H1 (cell line): Measurements from ENCODE around the gene KCNC2. TPM values are rescaled to one million over a fixed set of nuclear protein-coding genes. Genes with fewer than 3 reads are reported as not detected.

Source experiments
- CTCF ChIA-PET: fragments of 300-600 bp; sonication (Branson Sonifier 250); formaldehyde crosslinking; loops from one replicate; lab custom pipeline; 2021; ENCODE audit not compliant: partially characterized antibody; lab: Charles Lee
- POLR2A ChIA-PET: fragments of 300-600 bp; sonication (Branson Sonifier 250); formaldehyde crosslinking; loops from one replicate; lab custom pipeline; 2021; ENCODE audit warnings: inconsistent platforms; ENCODE audit not compliant: partially characterized antibody; lab: Charles Lee
- DNase-seq, 2 experiments: peaks; one replicate each; pipeline versions ENCODE4 v3.0.0 to v3.0.0-alpha.2; 2010 to 2022; ENCODE audit warnings: low spot score in 2 of 2, low read depth in 1 of 2, mixed read lengths in 1 of 2
- FAIRE-seq: peaks from 2 replicates; lab custom pipeline; 2011; peaks lifted over from hg19 to GRCh38; lab: Jason Lieb, UNC
- H2AFZ ChIP-seq: 2 replicates; pipeline ENCODE4 v1.8.1; 2012; ENCODE audit warnings: low read length, inconsistent platforms
- H2AK5ac ChIP-seq: 2 replicates; pipeline ENCODE4 v1.6.1; 2013; ENCODE audit warnings: low read depth, low read length
- H2BK120ac ChIP-seq: replicated peaks from 2 replicates; pipeline ENCODE3; 2013; ENCODE audit warnings: low read depth, low read length, inconsistent platforms
- H2BK12ac ChIP-seq: 2 replicates; pipeline ENCODE4 v1.6.1; 2013; ENCODE audit warnings: low read depth, low read length
- H2BK15ac ChIP-seq: 2 replicates; pipeline ENCODE4 v1.6.1; 2013; ENCODE audit warnings: low read length
- H2BK20ac ChIP-seq: 2 replicates; pipeline ENCODE4 v1.6.1; 2013; ENCODE audit warnings: low read length
- H2BK5ac ChIP-seq: 2 replicates; pipeline ENCODE4 v1.6.1; 2013; ENCODE audit warnings: low read depth, low read length
- H3K14ac ChIP-seq: 2 replicates; pipeline ENCODE4 v1.6.1; 2013; ENCODE audit warnings: inconsistent platforms; ENCODE audit not compliant: insufficient read length
- H3K18ac ChIP-seq: 2 replicates; pipeline ENCODE4 v1.6.1; 2013; ENCODE audit warnings: low read length; ENCODE audit errors: extremely low read depth
- H3K23ac ChIP-seq: 2 replicates; pipeline ENCODE4 v1.6.1; 2013; ENCODE audit warnings: inconsistent platforms; ENCODE audit not compliant: insufficient read length
- H3K23me2 ChIP-seq: 2 replicates; pipeline ENCODE4 v1.6.1; 2013; ENCODE audit warnings: low read depth, low read length
- H3K27ac ChIP-seq: 2 replicates; pipeline ENCODE4 v1.6.1; 2011; ENCODE audit warnings: low read depth, low read length, inconsistent platforms
- H3K27me3 ChIP-seq, 4 experiments: replicated peaks in 1 of 4; 1 replicate in 1 of 4; 2 replicates in 3 of 4; pipeline versions ENCODE4 v1.6.1 to v1.8.1; 2011 to 2013; ENCODE audit warnings: low read length in 3 of 4, mild to moderate bottlenecking in 3 of 4, inconsistent platforms in 2 of 4, mixed read lengths in 2 of 4, moderate library complexity in 1 of 4; ENCODE audit not compliant: control insufficient read depth in 3 of 4, insufficient read depth in 3 of 4; ENCODE audit errors: extremely low read depth in 1 of 4
- H3K36me3 ChIP-seq, 4 experiments: 2 replicates each; pipeline versions ENCODE4 v1.6.1 to v1.8.1; 2011 to 2013; ENCODE audit warnings: mild to moderate bottlenecking in 4 of 4, low read length in 3 of 4, moderate library complexity in 2 of 4, control low read depth in 1 of 4, inconsistent platforms in 1 of 4; ENCODE audit not compliant: insufficient read depth in 4 of 4, control insufficient read depth in 2 of 4
- H3K4ac ChIP-seq: replicated peaks from 2 replicates; pipeline ENCODE3; 2013; ENCODE audit warnings: low read length, low read depth, mixed read lengths, inconsistent platforms; ENCODE audit not compliant: insufficient read length
- H3K4me1 ChIP-seq, 4 experiments: replicated peaks in 1 of 4; 1 replicate in 1 of 4; 2 replicates in 3 of 4; pipeline versions ENCODE4 v1.6.1 to v1.8.1; 2011 to 2013; ENCODE audit warnings: low read length in 3 of 4, inconsistent platforms in 2 of 4, mixed read lengths in 1 of 4; ENCODE audit not compliant: insufficient read depth in 4 of 4, control insufficient read depth in 3 of 4
- H3K4me2 ChIP-seq, 2 experiments: 2 replicates each; pipeline versions ENCODE4 v1.6.1 to v1.8.1; 2011 to 2013; ENCODE audit warnings: low read depth in 2 of 2, low read length in 2 of 2, control low read depth in 1 of 2, inconsistent platforms in 1 of 2, mild to moderate bottlenecking in 1 of 2; ENCODE audit not compliant: insufficient read depth in 1 of 2
- H3K4me3 ChIP-seq, 4 experiments: fragments of 200-600, 300-600 bp in 1 of 4; sonication (generic), shearing (Covaris generic), sonication (Bioruptor Twin) in 1 of 4; 2 replicates each; pipeline versions ENCODE4 v1.5.1 to v1.8.1; 2011 to 2016; ENCODE audit warnings: low read length in 4 of 4, low read depth in 3 of 4, control low read depth in 2 of 4, inconsistent platforms in 2 of 4, mild to moderate bottlenecking in 2 of 4, mixed read lengths in 1 of 4, moderate library complexity in 1 of 4; ENCODE audit not compliant: insufficient read depth in 2 of 4; ENCODE audit errors: extremely low read depth in 1 of 4
- H3K56ac ChIP-seq: replicated peaks from 2 replicates; pipeline ENCODE3; 2013; ENCODE audit warnings: low read depth, mild to moderate bottlenecking, mixed read lengths, low read length, inconsistent platforms; ENCODE audit not compliant: insufficient read length
- H3K79me1 ChIP-seq: 2 replicates; pipeline ENCODE4 v1.6.1; 2013; ENCODE audit warnings: low read depth, low read length, control low read depth
- H3K79me2 ChIP-seq, 2 experiments: 2 replicates each; pipeline versions ENCODE4 v1.6.1 to v1.8.1; 2012 to 2013; ENCODE audit warnings: low read length in 2 of 2, mild to moderate bottlenecking in 2 of 2, inconsistent platforms in 1 of 2; ENCODE audit not compliant: insufficient read depth in 2 of 2, control insufficient read depth in 1 of 2
- H3K9ac ChIP-seq, 4 experiments: replicated peaks in 1 of 4; 1 replicate in 1 of 4; 2 replicates in 3 of 4; pipeline versions ENCODE4 v1.6.1 to v1.8.1; 2011 to 2013; ENCODE audit warnings: low read depth in 3 of 4, low read length in 3 of 4, control low read depth in 2 of 4, mild to moderate bottlenecking in 2 of 4, moderate library complexity in 2 of 4, inconsistent platforms in 1 of 4; ENCODE audit errors: extremely low read depth in 1 of 4
- H3K9me3 ChIP-seq, 2 experiments: 2 replicates each; pipeline versions ENCODE4 v1.6.1 to v1.8.1; 2012 to 2013; ENCODE audit warnings: mild to moderate bottlenecking in 2 of 2, moderate library complexity in 2 of 2, control low read depth in 1 of 2, inconsistent platforms in 1 of 2, low read depth in 1 of 2, low read length in 1 of 2, mixed read lengths in 1 of 2; ENCODE audit not compliant: insufficient read depth in 2 of 2
- H4K20me1 ChIP-seq, 2 experiments: replicated peaks in 1 of 2; 2 replicates each; pipeline versions ENCODE3 to v1.8.1; 2011 to 2013; ENCODE audit warnings: inconsistent platforms in 2 of 2, low read length in 2 of 2, mild to moderate bottlenecking in 1 of 2; ENCODE audit not compliant: insufficient read depth in 2 of 2, control insufficient read depth in 1 of 2
- H4K5ac ChIP-seq: 2 replicates; pipeline ENCODE4 v1.6.1; 2013; ENCODE audit warnings: low read length, low read depth, mixed read lengths, inconsistent platforms; ENCODE audit not compliant: insufficient read length
- H4K8ac ChIP-seq: 2 replicates; pipeline ENCODE4 v1.8.0; 2013; ENCODE audit warnings: mild to moderate bottlenecking, moderate library complexity, low read length, inconsistent platforms; ENCODE audit not compliant: insufficient read depth; ENCODE audit errors: extremely low read depth
- H4K91ac ChIP-seq: replicated peaks from 2 replicates; pipeline ENCODE3; 2013; ENCODE audit warnings: low read length, mixed read lengths, inconsistent platforms; ENCODE audit not compliant: insufficient read length
- BACH1 ChIP-seq: IDR thresholded peaks from 2 replicates; pipeline ENCODE4 v1.6.1; 2012; ENCODE audit warnings: low read length, improper control_type of control experiment
- CREB1 ChIP-seq: IDR thresholded peaks from 2 replicates; pipeline ENCODE4 v1.6.1; 2012; ENCODE audit warnings: inconsistent platforms
- E2F6 ChIP-seq: IDR thresholded peaks from 2 replicates; pipeline ENCODE4 v1.6.1; 2012; ENCODE audit warnings: inconsistent platforms
- EGR1 ChIP-seq: IDR thresholded peaks from 2 replicates; pipeline ENCODE4 v1.6.1; 2011; ENCODE audit warnings: low read depth, low read length, borderline replicate concordance
- EP300 ChIP-seq, 2 experiments: IDR thresholded peaks; 1 replicate in 1 of 2; 2 replicates in 1 of 2; pipeline ENCODE4 v1.6.1; 2011 to 2012; ENCODE audit warnings: low read depth in 2 of 2, low read length in 2 of 2, mild to moderate bottlenecking in 2 of 2, borderline replicate concordance in 1 of 2, inconsistent platforms in 1 of 2, moderate library complexity in 1 of 2
- EZH2 ChIP-seq: fragments of 200-600 bp; sonication (generic); IDR thresholded peaks from 2 replicates; pipeline ENCODE4 v1.7.1; 2012; ENCODE audit warnings: low read depth, mild to moderate bottlenecking, moderate library complexity, low read length, inconsistent platforms; ENCODE audit not compliant: severe bottlenecking
- HDAC2 ChIP-seq, 2 experiments: fragments of 300-600 bp in 1 of 2; sonication (generic) in 1 of 2; IDR thresholded peaks; 2 replicates each; pipeline ENCODE4 v1.6.1; 2011 to 2012; ENCODE audit warnings: low read depth in 2 of 2, low read length in 2 of 2, mild to moderate bottlenecking in 2 of 2, moderate library complexity in 2 of 2, borderline replicate concordance in 1 of 2, inconsistent platforms in 1 of 2
- POU5F1 ChIP-seq: IDR thresholded peaks from 2 replicates; pipeline ENCODE4 v1.6.1; 2011; ENCODE audit warnings: low read depth, mild to moderate bottlenecking, low read length, moderate library complexity
- SAP30 ChIP-seq: fragments of 300-600 bp; sonication (generic); IDR thresholded peaks from 2 replicates; pipeline ENCODE4 v1.7.1; 2012; ENCODE audit warnings: low read length, moderate library complexity, mild to moderate bottlenecking, inconsistent platforms; ENCODE audit not compliant: insufficient read depth, insufficient replicate concordance
- SP4 ChIP-seq: IDR thresholded peaks from 2 replicates; pipeline ENCODE4 v1.6.1; 2012; ENCODE audit warnings: low read length, inconsistent platforms
- SRF ChIP-seq: IDR thresholded peaks from 2 replicates; pipeline ENCODE4 v1.6.1; 2011; ENCODE audit warnings: mild to moderate bottlenecking, low read depth, low read length, moderate library complexity
- WGBS, 2 experiments: shearing (Covaris generic) in 1 of 2; methylation state at CpG; one replicate each; pipeline versions ENCODE4 v1.1.6 to v1.1.7; 2013 to 2015; ENCODE audit warnings: low lambda C conversion rate in 2 of 2, mixed read lengths in 2 of 2, inconsistent platforms in 1 of 2, low coverage in 1 of 2, missing lambda C conversion rate in 1 of 2; ENCODE audit not compliant: insufficient replicate concordance in 2 of 2, insufficient coverage in 1 of 2, insufficient read length in 1 of 2; ENCODE audit errors: extremely low coverage in 1 of 2, missing lambda C conversion rate in 1 of 2; 5-methylcytosine and 5-hydroxymethylcytosine counted together
- polyA plus RNA-seq, 7 experiments: library from polyadenylated mRNA; depleted of rRNA in 3 of 7; stranded (reverse) in 5 of 7; unstranded in 2 of 7; fragments of >200 nt in 5 of 7; fragments of 200-250 nt in 2 of 7; gene quantifications; 1 replicate in 5 of 7; 2 replicates in 1 of 7; 4 replicates in 1 of 7; pipeline versions ENCODE4 v1.2.1 to v1.2.3, GENCODE V29; 2011 to 2013; ENCODE audit warnings: missing spikeins in 2 of 7, mixed read lengths in 2 of 7
- total RNA-seq: library from RNA; stranded (reverse); fragmentation: NEBNext Ultra II Directional; extraction: Animal tissue kit (Norgen Biotek cat#: 25700); gene quantifications from 2 replicates; pipeline ENCODE4 v1.2.1, GENCODE V29; 2021

The KCNC2 gene
- total and polyA plus RNA-seq, 2 of the 8 experiments (the other 6 are each of a cell fraction or from before 2014, with no cell fraction given), result 0.03 TPM; not detected in 1

- no peaks in the 10 kb centered on the region for H3K79me1 ChIP-seq
- H3K9ac ChIP-seq, result no peak overlapping the region
- H2AFZ ChIP-seq, result no peak overlapping the region
- no peak overlapping the region for H3K18ac ChIP-seq
- H3K56ac ChIP-seq, result no peak overlapping the region
- no peak overlapping the region for H3K23ac ChIP-seq
- no peak overlapping the region for H4K91ac ChIP-seq
- no peaks in the 10 kb centered on the region for H3K27me3 ChIP-seq
- no peaks in the 10 kb centered on the region for H3K79me2 ChIP-seq
- H3K27ac ChIP-seq, result no peak overlapping the region
- H2AK5ac ChIP-seq, result no peak overlapping the region
- no peaks in the 10 kb centered on the region for H3K23me2 ChIP-seq
- no peak overlapping the region for H4K8ac ChIP-seq
- FAIRE-seq, result no peak
- H2BK20ac ChIP-seq, result no peak overlapping the region
- H3K4me3 ChIP-seq, result no peak overlapping the region
- ChIA-PET CTCF (interaction anchor here (0.9 to 1.2 kb wide), 2 partner anchors 17 to 262 kb away, joined by 3 read pairs; no protein-coding TSS in a partner anchor), POLR2A (interaction anchor here (0.7 kb wide), 1 partner anchor 195 kb away, joined by 6 read pairs; no protein-coding TSS in a partner anchor)
- no peak overlapping the region for H4K5ac ChIP-seq
- no peak overlapping the region for H2BK5ac ChIP-seq
- no peak overlapping the region for H2BK120ac ChIP-seq
- no peak overlapping the region for H3K14ac ChIP-seq
- H3K4ac ChIP-seq, result no peak overlapping the region
- DNase-seq, result no peak
- no peaks in the 10 kb centered on the region for H4K20me1 ChIP-seq
- H3K9me3 ChIP-seq, result no peaks in the 10 kb centered on the region
- H3K36me3 ChIP-seq, result no peaks in the 10 kb centered on the region
- no peak overlapping the region for H2BK12ac ChIP-seq
- no peak overlapping the region for H3K4me2 ChIP-seq
- H3K4me1 ChIP-seq, result no peaks in the 10 kb centered on the region
- no peak overlapping the region for H2BK15ac ChIP-seq
- WGBS, 2 experiments, result 88% methylated on average over 2 of the region's 2 CpGs; no CpG with 5 or more reads in 1 of the 2 experiments
- no peak for TF ChIP-seq BACH1
- TF ChIP-seq SAP30, result no peak
- TF ChIP-seq POU5F1, result no peak
- TF ChIP-seq SP4, result no peak
- no peak for TF ChIP-seq E2F6
- TF ChIP-seq SRF, result no peak
- no peak for TF ChIP-seq CREB1
- no peak for TF ChIP-seq HDAC2 (IDR thresholded peaks at IDR 0.05; ENCODE audit: borderline replicate concordance in 1 of 2, low read depth in 2 of 2, low read length in 2 of 2)
- no peak for TF ChIP-seq EGR1
- no peak for TF ChIP-seq EP300 (IDR thresholded peaks at IDR 0.05; ENCODE audit: borderline replicate concordance in 1 of 2, low read depth in 2 of 2, low read length in 2 of 2)
- no peak for TF ChIP-seq EZH2
Observed at GRCh38 chr12:75086091-75087038, 123.3 kb downstream of the KCNC2 start.
